HuH-7.5 (cell line): ENCODE results near the gene NINL.
A peak's percentile ranks its signal among the peaks of the same experiment; 100 is the strongest.
"Not testable (repeated sequence)": the region's sequence is repeated elsewhere in the genome, so short reads cannot be mapped to it uniquely, and the experiment has no call there.

Source experiments
- DNase-seq: peaks from one replicate; pipeline ENCODE4 v3.0.0; 2011; ENCODE audit warnings: low spot score

The NINL gene

DNA sequence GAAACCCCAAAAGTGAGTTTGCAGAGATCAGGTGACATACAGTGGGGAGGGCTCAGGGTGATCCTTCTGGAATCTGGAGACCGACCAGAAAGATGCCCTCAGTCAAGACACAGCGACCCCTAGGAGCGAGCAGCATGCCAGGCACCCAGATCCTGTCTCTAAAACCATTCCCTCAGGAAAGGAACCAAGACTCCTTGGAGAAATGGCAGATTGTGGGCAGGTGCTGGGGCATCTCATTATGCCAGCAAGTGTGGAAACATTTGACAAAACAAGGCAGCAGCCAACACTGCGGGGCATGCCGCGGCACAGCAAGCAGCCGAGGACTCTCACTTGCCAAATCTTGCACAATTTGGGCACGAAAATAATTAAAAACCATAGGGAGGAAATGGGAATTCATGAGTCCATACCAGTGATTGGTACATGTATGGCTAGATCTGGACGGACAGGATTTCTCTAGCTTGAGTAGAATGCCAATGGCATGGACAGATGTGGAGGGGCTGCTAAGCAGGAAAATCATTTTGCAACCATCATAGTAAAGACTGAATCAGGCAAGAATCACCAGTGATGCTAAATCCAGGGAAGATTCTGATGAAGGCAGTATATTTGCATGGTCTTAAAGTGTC lies 101.0 kb downstream of the NINL start:
- DNase-seq, result no peak

DNA sequence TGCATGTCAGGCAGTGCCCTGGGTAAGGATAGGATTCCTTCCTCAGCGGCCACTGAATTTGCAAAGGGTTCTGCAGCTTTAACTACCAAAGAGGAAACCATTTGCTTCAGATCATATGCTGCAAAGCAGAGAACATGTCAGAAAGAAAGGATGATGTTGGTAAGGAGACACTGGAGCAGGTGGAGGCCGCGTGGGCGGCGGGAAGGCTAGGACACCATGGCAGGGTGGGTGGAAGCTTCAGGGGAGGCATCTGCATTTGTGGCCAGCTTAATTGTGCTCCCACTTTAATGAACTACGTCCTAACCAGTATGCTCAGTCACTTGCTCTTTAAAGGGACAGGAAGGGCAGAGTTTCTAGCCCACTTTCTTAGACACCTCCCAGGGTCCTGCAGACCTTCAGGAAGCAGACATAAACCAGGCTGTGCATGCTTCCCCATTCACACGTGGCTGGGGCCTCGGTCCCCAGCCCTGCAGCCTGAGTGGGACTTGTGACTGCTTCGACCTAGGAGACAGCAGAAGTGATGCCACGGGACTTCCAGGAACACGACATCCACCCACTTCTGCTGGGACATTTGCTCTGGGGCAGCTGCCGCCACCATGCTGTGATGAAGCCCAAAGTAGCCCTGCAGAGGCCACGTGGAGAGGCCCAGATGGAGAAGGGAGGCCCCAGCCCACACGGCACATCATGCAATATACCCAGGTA lies 101.7 kb downstream of the NINL start:
- DNase-seq, result no peak

GRCh38 chr20:25481918-25482253 lies 103.4 kb downstream of the NINL start:
- no peak for DNase-seq

DNA sequence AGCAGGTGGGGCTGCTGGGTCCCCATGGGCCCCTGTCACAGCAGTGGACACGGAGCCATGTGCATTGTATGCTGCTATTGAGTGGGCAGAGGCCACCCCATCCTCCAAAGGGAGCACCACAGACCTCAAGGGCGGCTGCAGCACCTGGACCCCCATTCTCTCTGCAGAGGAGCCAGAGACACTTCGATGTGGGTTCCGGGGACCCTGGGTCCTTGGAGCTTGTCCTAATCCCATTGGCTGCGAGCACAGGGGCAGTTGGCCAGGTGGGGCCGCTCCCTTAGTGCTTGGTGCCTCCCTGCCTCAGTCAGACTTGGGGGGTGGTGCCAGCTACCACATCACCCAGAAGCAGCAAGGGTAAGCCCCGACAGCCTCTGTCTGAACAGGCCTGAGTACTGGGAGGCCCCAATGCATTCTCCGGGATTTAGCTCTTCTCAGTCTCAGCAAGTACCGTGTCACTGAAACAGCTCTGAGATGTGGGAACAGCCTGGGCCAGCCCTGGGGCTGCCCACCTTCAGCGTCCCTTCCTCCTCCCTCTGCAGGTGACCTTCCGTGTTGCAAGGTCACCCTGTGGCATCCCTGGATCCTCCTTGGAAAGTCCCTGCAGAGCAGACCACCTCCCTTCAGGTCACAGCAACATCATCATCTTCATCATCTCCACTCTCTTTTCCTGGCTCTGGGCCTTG lies 104.0 kb downstream of the NINL start:
- DNase-seq, result no peak

GRCh38 chr20:25480797-25481196 lies 104.5 kb downstream of the NINL start:
- no peak for DNase-seq

GRCh38 chr20:25480156-25480555 lies 105.2 kb downstream of the NINL start:
- no peak for DNase-seq

DNA sequence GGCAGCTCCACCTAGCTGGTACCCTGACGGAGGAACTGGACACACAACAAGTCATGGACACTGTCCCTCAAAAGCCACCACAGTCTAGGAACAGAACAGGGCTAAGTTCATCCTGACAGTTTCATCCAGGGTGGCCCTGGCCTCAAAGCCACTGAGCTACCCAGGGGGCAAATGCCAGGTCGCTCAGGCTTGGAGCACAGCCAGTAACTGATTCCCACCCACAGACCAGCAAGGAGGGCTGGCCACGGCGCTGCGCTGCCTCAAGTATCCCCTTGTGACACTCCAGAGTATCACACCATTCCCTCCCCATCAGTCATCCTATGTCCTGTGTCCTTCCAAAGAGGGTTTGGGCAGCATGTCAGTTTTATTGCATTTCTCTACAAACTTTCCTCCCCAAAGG lies 105.7 kb downstream of the NINL start:
- no peak for DNase-seq

DNA sequence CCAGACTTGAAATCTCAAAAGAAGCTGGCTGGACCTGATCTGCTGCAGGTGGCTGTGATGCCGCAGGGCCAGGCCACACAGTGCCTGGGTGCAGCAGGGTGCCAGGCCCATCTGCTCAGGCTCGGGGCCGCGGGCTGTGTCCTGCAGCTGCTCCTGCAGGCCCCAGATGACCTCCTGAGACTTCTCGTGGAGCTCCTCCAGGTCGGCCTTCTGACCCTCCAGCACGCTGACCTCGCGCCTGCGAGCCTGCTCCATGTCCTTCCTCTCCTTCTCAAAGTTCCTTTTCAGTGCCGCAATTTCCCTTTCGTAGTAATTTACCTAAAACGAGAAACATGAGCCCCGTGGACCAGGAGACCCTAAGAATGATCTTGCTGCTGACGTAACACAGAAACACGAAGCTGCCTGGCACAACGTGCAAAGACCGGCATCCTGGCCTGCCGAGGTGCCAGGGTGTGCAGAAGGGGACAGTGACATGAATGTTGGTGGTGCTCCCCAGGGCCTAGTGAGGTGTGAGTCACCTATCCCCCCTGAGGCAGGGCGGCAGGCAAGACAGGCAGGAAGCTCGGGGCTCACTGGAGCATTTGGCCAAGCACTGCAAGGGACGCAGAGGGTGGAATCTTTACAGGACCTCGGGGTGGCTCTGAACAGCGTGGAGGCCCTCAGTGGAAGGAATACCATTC lies 106.3 kb downstream of the NINL start:
- no peak for DNase-seq

DNA sequence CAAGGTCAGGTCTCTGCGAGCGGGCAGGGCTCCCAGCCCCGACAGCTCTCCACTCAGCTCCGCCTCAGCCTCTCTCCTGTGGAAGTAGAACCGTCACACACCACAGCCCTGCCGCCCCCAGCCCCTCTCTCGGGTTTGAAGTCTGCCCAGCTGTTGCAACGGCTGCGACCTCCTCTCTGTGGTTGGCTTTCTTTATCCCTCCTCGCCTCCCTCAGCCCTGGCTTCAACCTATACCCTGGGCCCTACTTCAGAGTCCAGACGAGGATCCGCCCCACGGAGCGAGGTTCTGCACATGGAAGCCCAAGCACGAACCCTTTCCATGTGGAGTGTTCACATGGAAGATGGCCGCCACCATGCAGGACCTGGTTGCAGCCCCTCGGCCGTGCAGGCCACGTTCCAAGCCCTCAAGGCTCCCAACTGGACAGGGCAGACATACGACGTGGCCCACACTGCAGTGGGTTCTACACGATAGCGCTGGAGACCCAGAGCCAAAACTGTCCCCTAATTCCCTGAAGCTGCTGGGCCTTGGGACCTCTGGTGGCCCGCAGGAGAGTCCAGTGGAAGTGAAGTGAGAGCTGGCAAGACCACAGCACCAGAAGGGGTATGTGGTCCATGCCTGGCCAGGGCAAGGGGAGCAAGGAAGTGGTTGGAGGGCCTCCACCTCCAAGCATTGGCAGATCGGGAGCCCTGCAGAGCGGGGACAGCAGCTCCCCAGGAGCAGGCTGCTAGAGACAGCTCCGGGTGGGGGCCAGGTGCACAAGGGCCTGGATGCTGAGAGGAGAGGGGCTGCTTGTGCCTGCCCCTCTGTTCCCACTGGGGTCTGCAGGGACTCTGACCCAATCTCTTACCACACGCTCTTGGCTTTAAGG lies 108.1 kb downstream of the NINL start:
- DNase-seq, result no peak

- no peak for DNase-seq
Measured at GRCh38 chr20:25476106-25477013, 109.0 kb downstream of the NINL start.

- not testable (repeated sequence) for DNase-seq
Measured at GRCh38 chr20:25473297-25473696, 112.0 kb downstream of the NINL start.

- DNase-seq, result no peak
Measured at GRCh38 chr20:25471020-25471419, 114.3 kb downstream of the NINL start.

DNA sequence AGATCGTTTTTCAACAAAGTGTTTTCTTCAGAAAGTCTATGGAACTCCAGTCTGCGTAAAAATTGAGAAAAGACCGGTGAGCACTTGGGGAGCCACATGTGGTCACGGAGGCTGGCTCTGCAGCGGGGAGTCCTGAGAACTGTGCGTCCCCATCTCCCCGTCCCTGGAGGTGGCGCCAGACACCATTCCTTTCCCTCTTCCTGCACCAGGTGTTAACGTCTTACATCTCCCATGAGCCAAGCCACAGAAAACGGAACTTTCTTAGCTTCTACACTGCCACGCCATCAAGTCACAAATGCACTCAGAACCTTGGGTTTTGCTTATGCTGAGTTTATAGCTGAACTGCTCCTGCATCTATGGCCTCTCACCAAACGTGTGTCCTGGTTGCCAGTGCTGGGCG lies 115.3 kb downstream of the NINL start:
- peak; percentile 67 for DNase-seq

DNA sequence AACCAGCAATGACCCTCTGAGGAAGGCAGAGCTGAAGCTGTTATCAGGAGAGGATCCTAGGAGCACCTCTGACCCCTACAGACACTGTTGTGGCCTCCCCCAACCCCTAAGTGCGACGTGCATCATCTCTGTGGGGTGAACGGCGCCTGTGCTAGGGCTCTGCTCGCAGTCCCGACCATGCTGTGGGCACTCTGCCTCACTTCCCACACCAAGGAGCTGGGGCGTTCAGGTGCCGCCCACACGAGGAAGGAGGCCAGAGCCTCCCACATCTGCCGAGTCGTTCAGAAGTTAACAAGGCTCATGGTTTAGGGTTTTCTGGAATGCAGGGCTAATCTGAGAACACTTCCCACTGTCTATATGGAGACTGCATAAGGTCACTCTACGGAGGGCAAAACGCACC lies 115.8 kb downstream of the NINL start:
- no peak for DNase-seq

DNA sequence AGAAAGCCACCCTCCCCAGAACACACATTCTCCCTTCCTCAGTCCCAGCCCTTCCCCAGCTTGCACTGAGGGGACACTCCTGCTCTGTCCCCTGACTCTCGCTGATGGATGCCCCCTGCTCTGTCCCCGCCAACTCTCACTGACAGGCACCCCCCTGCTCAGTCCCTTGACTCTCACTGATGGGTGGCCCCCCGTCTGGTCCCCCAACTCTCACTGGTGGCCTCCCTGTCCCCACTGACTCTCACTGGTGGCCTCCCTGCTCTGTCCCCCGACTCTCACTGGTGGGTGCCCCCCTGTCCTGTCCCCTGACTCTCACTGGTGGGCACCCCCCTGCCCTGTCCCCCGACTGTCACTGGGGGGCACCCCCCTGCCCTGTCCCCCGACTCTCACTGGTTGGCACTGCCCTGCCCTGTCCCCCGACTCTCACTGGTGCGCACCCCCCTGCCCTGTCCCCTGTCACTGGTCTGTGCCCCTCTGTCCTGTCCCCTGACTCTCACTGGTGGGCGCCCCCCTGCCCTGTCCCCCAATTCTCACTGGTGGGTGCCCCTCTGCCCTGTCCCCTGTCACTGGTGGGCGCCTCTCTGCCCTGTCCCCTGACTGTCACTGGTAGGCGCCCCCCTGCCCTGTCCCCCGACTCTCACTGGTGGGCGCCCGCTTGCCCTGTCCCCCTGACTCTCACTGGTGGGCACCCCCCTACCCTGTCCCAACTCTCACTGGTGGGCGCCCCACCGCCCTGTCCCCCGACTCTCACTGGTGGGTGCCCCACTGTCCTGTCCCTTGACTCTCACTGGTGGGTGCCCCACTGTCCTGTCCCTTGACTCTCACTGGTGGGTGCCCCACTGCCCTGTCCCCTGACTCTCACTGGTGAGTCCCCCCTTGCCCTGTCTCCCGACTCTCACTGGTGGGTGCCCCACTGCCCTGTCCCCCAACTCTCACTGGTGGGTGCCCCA lies 116.9 kb downstream of the NINL start:
- DNase-seq, result no peak

DNA sequence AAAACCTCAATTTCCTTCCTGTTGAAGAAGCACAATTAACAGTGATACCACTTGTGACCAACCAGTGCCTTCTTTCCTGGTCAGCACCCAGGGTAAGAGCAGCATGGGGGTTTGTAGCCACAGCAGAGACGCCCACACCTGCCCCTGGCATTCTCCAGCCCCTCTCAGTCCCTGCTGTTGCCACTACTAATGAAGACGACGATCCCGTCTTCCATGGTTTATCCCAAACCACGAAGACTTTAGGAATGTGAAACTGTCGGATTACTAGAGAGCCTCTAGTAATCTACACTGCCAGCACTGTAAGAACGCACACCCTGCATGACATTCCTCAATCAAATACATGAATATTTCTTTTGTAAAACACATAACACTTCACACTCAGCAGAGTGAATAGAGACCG lies 117.9 kb downstream of the NINL start:
- DNase-seq, result no peak

- DNase-seq, result no peak
Measured at GRCh38 chr20:25466846-25467245, 118.5 kb downstream of the NINL start.

- no peak for DNase-seq
Measured at GRCh38 chr20:25465243-25466135, 119.8 kb downstream of the NINL start.
